HCT116 (cell line): ENCODE data around the gene GJA1. TPM values are rescaled to one million over a fixed set of nuclear protein-coding genes. Genes with fewer than 3 reads are reported as not detected.

Source experiments
- ATAC-seq: fragments of 200-7000 bp; cut with Tn5 transposase; 2 replicates; pipeline ENCODE4 v1.9.1; 2020; ENCODE audit warnings: mild to moderate bottlenecking, moderate library complexity
- BruUV-seq: library from RNA; stranded (reverse); fragments of 400-500 nt; replicated peaks from 2 replicates; lab custom pipeline; 2021; lab: Mats Ljungman, UMichigan
- CTCF ChIA-PET: fragments of 300-600 bp; sonication (Branson Sonifier 250); formaldehyde crosslinking; loops from one replicate; lab custom pipeline; 2021; ENCODE audit warnings: antibody characterized with exemption; lab: Charles Lee
- POLR2A ChIA-PET: fragments of 300-600, 350-600 bp; sonication (Branson Sonifier 250); formaldehyde crosslinking; loops from one replicate; lab custom pipeline; 2021; ENCODE audit warnings: antibody characterized with exemption; lab: Charles Lee
- RAD21 ChIA-PET, 2 experiments: fragments of 300-600 bp; sonication (Branson Sonifier 250); formaldehyde crosslinking; loops; one replicate each; lab custom pipeline; 2023; ENCODE audit warnings: low total read pairs in 2 of 2; ENCODE audit not compliant: uncharacterized antibody in 2 of 2, unreplicated experiment in 2 of 2, low non-redundant PET in 1 of 2; lab: Charles Lee
- DNase-seq: peaks from one replicate; pipeline ENCODE4 v3.0.0-alpha.2; 2010; ENCODE audit warnings: low read depth, low spot score
- H2AFZ ChIP-seq: fragments of 200-600 bp; shearing (Covaris generic), sonication (generic); 2 replicates; pipeline ENCODE4 v1.6.1; 2017; ENCODE audit warnings: low read depth, mixed run types, mixed read lengths, antibody characterized with exemption, low read length; ENCODE audit not compliant: poor library complexity, severe bottlenecking
- H3K27ac ChIP-seq: 2 replicates; pipeline ENCODE4 v1.5.1; 2012; ENCODE audit warnings: low read depth, low read length
- H3K27me3 ChIP-seq: fragments of 200-600 bp; sonication (generic); 2 replicates; pipeline ENCODE4 v1.6.1; 2016; ENCODE audit warnings: mixed run types, low read length, mixed read lengths; ENCODE audit not compliant: insufficient read depth
- H3K36me3 ChIP-seq, 2 experiments: fragments of 200-500 bp in 1 of 2; fragments of 200-600 bp in 1 of 2; sonication (Bioruptor generic) in 1 of 2; sonication (generic) in 1 of 2; 2 replicates each; pipeline versions ENCODE4 v1.5.1 to v1.6.1; 2014 to 2016; ENCODE audit warnings: low read length in 2 of 2, inconsistent platforms in 1 of 2, mixed read lengths in 1 of 2, mixed run types in 1 of 2; ENCODE audit not compliant: insufficient read depth in 2 of 2, control insufficient read depth in 1 of 2
- H3K4me1 ChIP-seq, 2 experiments: fragments of 200-600 bp in 1 of 2; sonication (generic) in 1 of 2; 2 replicates each; pipeline versions ENCODE4 v1.5.1 to v1.6.1; 2012 to 2017; ENCODE audit warnings: low read length in 2 of 2, inconsistent platforms in 1 of 2, mild to moderate bottlenecking in 1 of 2, mixed read lengths in 1 of 2, mixed run types in 1 of 2, moderate library complexity in 1 of 2; ENCODE audit not compliant: insufficient read depth in 2 of 2, control insufficient read depth in 1 of 2
- H3K4me2 ChIP-seq: fragments of 200-600 bp; sonication (generic); 2 replicates; pipeline ENCODE4 v1.6.1; 2017; ENCODE audit warnings: mixed run types, low read length, mixed read lengths
- H3K4me3 ChIP-seq, 2 experiments: fragments of 200-600 bp in 1 of 2; sonication (generic) in 1 of 2; replicated peaks in 1 of 2; 2 replicates each; pipeline ENCODE4 v1.5.1; 2011 to 2016; ENCODE audit warnings: low read length in 2 of 2, control low read depth in 1 of 2, low read depth in 1 of 2, mild to moderate bottlenecking in 1 of 2, mixed read lengths in 1 of 2, mixed run types in 1 of 2
- H3K79me2 ChIP-seq: fragments of 200-600 bp; sonication (generic); 2 replicates; pipeline ENCODE4 v1.6.1; 2017; ENCODE audit warnings: mild to moderate bottlenecking, mixed run types, low read length, moderate library complexity, mixed read lengths; ENCODE audit not compliant: insufficient read depth
- H3K9ac ChIP-seq: fragments of 200-600 bp; sonication (generic); 2 replicates; pipeline ENCODE4 v1.6.1; 2016; ENCODE audit warnings: low read length, mixed read lengths
- H3K9me2 ChIP-seq: fragments of 200-600 bp; sonication (generic), shearing (Covaris generic); 2 replicates; pipeline ENCODE4 v1.6.1; 2017; ENCODE audit warnings: mixed run types, mild to moderate bottlenecking, moderate library complexity; ENCODE audit not compliant: insufficient read depth
- H3K9me3 ChIP-seq, 2 experiments: fragments of 200-500 bp in 1 of 2; fragments of 200-600 bp in 1 of 2; sonication (Bioruptor generic) in 1 of 2; sonication (generic) in 1 of 2; 2 replicates each; pipeline ENCODE4 v1.6.1; 2014 to 2017; ENCODE audit warnings: low read length in 2 of 2, mixed read lengths in 2 of 2, inconsistent platforms in 1 of 2, low read depth in 1 of 2, mild to moderate bottlenecking in 1 of 2, mixed run types in 1 of 2, moderate library complexity in 1 of 2; ENCODE audit not compliant: control insufficient read depth in 1 of 2, insufficient read depth in 1 of 2
- H4K20me1 ChIP-seq: fragments of 200-600 bp; sonication (generic), shearing (Covaris generic); 2 replicates; pipeline ENCODE4 v1.6.1; 2017; ENCODE audit warnings: mixed run types, mild to moderate bottlenecking, moderate library complexity; ENCODE audit not compliant: insufficient read depth
- EZH2phosphoT487 ChIP-seq: fragments of 200-600 bp; IDR thresholded peaks from 2 replicates; pipeline ENCODE4 v1.6.1; 2018; ENCODE audit warnings: antibody characterized with exemption, borderline replicate concordance
- POLR2A ChIP-seq: IDR thresholded peaks from 2 replicates; pipeline ENCODE4 v1.7.0; 2011; ENCODE audit warnings: borderline replicate concordance; ENCODE audit not compliant: insufficient read depth, insufficient read length; ENCODE audit errors: extremely low read depth
- POLR2AphosphoS5 ChIP-seq: IDR thresholded peaks from 2 replicates; pipeline ENCODE4 v1.6.1; 2011; ENCODE audit warnings: mild to moderate bottlenecking, low read depth, low read length, moderate library complexity
- SIN3A ChIP-seq: IDR thresholded peaks from 2 replicates; pipeline ENCODE4 v1.6.1; 2012; ENCODE audit warnings: low read depth
- TCF7L2 ChIP-seq: IDR thresholded peaks from 2 replicates; pipeline ENCODE4 v1.7.0; 2011; ENCODE audit warnings: borderline replicate concordance, inconsistent platforms; ENCODE audit not compliant: insufficient read depth, insufficient read length; ENCODE audit errors: extremely low read depth
- intact Hi-C: fragments of 100-400 bp; cut with micrococcal nuclease; formaldehyde crosslinking; loops from 2 replicates; pipeline ENCODE4 v1.10.0; 2022
- total RNA-seq: library from RNA; stranded (reverse); gene quantifications from one replicate; pipeline ENCODE4 v1.2.1, GENCODE V29; 2021; ENCODE audit not compliant: unreplicated experiment
- TF ChIP-seq, protein P1 (sequence below): IDR thresholded peaks from 2 replicates; pipeline ENCODE4 v1.6.1; 2012; ENCODE audit warnings: low read depth
- TF ChIP-seq, protein P2 (sequence below): IDR thresholded peaks from 2 replicates; pipeline ENCODE4 v1.6.1; 2011; ENCODE audit warnings: mild to moderate bottlenecking, low read length, moderate library complexity; ENCODE audit not compliant: insufficient replicate concordance; ENCODE audit errors: extremely low read depth
- TF ChIP-seq, protein P3 (sequence below): IDR thresholded peaks from 2 replicates; pipeline ENCODE4 v1.6.1; 2012
- TF ChIP-seq, protein P4 (sequence below): IDR thresholded peaks from 2 replicates; pipeline ENCODE4 v1.6.1; 2012

Gene GJA1
- total RNA-seq, 1 experiment from 2014 or later = 1.1 TPM

DNA sequence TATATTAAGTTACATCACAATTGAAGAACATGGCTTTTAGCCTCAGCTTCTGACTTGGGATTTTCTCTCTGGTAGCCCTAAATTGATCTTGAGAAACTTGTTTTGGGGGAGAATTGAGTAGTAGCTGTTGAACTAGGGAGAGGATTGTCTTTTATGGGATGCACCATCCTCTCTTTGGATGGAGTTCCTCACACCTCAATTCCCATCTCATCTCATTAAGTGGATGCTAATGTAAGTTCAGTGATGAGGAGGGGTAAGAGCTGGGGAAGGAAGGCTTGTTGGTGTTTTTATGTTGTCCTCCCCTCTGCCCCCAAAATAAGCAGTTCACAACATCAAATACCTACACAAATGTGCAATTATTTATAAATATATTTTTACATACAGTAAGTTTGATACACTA is 4.0 kb downstream of the GJA1 start:
- Histone ChIP-seq H3K27ac (no peak overlapping the region), H2AFZ (no peak overlapping the region), H3K79me2 (no peaks in the 10 kb centered on the region), H3K9ac (no peak overlapping the region), H3K4me2 (no peak overlapping the region), H3K36me3 (no peaks in the 10 kb centered on the region), H3K4me1 (no peaks in the 10 kb centered on the region), H3K4me3 (no peak overlapping the region), H3K9me2 (no peaks in the 10 kb centered on the region), H3K27me3 (no peaks in the 10 kb centered on the region), H3K9me3 (no peaks in the 10 kb centered on the region), H4K20me1 (no peaks in the 10 kb centered on the region)
- no TSS peak for BruUV-seq
- no peak for DNase-seq
- intact Hi-C loops = no loop called here
- no peak for ATAC-seq
- TF ChIP-seq, protein P1, sequence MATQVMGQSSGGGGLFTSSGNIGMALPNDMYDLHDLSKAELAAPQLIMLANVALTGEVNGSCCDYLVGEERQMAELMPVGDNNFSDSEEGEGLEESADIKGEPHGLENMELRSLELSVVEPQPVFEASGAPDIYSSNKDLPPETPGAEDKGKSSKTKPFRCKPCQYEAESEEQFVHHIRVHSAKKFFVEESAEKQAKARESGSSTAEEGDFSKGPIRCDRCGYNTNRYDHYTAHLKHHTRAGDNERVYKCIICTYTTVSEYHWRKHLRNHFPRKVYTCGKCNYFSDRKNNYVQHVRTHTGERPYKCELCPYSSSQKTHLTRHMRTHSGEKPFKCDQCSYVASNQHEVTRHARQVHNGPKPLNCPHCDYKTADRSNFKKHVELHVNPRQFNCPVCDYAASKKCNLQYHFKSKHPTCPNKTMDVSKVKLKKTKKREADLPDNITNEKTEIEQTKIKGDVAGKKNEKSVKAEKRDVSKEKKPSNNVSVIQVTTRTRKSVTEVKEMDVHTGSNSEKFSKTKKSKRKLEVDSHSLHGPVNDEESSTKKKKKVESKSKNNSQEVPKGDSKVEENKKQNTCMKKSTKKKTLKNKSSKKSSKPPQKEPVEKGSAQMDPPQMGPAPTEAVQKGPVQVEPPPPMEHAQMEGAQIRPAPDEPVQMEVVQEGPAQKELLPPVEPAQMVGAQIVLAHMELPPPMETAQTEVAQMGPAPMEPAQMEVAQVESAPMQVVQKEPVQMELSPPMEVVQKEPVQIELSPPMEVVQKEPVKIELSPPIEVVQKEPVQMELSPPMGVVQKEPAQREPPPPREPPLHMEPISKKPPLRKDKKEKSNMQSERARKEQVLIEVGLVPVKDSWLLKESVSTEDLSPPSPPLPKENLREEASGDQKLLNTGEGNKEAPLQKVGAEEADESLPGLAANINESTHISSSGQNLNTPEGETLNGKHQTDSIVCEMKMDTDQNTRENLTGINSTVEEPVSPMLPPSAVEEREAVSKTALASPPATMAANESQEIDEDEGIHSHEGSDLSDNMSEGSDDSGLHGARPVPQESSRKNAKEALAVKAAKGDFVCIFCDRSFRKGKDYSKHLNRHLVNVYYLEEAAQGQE = no peak
- TF ChIP-seq SIN3A (no peak), EZH2phosphoT487 (no peak), POLR2AphosphoS5 (no peak)
- RAD21 ChIA-PET = no interaction called here
- CTCF ChIA-PET = interaction anchor here (1.4 kb wide), 1 partner anchor 410 kb away, joined by 4 read pairs; no protein-coding TSS in a partner anchor
- POLR2A ChIA-PET = no interaction called here

DNA sequence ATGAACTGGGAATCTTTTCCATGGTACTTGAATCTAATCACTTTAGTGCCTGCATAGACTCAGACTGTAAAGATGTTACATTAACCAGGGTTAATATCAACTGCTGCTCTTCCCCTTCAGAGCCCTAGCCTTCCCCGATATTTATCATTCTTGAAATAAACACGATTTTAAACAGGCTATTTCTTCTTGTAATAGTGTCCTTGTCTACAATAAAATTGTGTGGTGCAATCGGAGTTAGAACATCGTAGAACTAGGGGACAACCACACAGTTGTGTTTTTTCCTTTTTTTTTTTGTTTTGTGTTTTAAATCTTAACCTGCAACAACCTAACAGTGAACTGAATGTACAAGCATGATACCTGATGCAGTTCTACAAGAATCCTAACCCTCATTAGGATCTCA is 4.5 kb downstream of the GJA1 start:
- Histone ChIP-seq H3K27me3 (no peaks in the 10 kb centered on the region), H3K4me1 (no peaks in the 10 kb centered on the region), H3K9ac (no peak overlapping the region), H3K79me2 (no peaks in the 10 kb centered on the region), H3K4me2 (no peak overlapping the region), H3K9me3 (no peaks in the 10 kb centered on the region), H3K27ac (no peak overlapping the region), H2AFZ (no peak overlapping the region), H3K36me3 (no peaks in the 10 kb centered on the region), H4K20me1 (no peaks in the 10 kb centered on the region), H3K4me3 (no peak overlapping the region), H3K9me2 (no peaks in the 10 kb centered on the region)
- ChIA-PET RAD21 (no interaction called here), POLR2A (no interaction called here), CTCF (interaction anchor here (1.4 kb wide), 1 partner anchor 410 kb away, joined by 4 read pairs; no protein-coding TSS in a partner anchor)
- DNase-seq (no peak), ATAC-seq (no peak)
- BruUV-seq = no TSS peak
- intact Hi-C loops = no loop called here
- TF ChIP-seq, protein P2, sequence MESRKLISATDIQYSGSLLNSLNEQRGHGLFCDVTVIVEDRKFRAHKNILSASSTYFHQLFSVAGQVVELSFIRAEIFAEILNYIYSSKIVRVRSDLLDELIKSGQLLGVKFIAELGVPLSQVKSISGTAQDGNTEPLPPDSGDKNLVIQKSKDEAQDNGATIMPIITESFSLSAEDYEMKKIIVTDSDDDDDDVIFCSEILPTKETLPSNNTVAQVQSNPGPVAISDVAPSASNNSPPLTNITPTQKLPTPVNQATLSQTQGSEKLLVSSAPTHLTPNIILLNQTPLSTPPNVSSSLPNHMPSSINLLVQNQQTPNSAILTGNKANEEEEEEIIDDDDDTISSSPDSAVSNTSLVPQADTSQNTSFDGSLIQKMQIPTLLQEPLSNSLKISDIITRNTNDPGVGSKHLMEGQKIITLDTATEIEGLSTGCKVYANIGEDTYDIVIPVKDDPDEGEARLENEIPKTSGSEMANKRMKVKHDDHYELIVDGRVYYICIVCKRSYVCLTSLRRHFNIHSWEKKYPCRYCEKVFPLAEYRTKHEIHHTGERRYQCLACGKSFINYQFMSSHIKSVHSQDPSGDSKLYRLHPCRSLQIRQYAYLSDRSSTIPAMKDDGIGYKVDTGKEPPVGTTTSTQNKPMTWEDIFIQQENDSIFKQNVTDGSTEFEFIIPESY = no peak
- TF ChIP-seq POLR2A = no peak
- TF ChIP-seq, protein P3, sequence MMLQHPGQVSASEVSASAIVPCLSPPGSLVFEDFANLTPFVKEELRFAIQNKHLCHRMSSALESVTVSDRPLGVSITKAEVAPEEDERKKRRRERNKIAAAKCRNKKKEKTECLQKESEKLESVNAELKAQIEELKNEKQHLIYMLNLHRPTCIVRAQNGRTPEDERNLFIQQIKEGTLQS = no peak
- TF ChIP-seq, protein P4, sequence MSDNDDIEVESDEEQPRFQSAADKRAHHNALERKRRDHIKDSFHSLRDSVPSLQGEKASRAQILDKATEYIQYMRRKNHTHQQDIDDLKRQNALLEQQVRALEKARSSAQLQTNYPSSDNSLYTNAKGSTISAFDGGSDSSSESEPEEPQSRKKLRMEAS = no peak
- no peak for TF ChIP-seq POLR2AphosphoS5
- TF ChIP-seq, protein P1 = no peak
- no peak for TF ChIP-seq TCF7L2
